Loucy (cell line): Measurements from ENCODE around the gene CEBPA.

Experiments used
- H2AFZ ChIP-seq: fragments of 200-600 bp; sonication (generic); 2 replicates; pipeline ENCODE4 v1.6.0; 2016; ENCODE audit warnings: antibody characterized with exemption, mild to moderate bottlenecking, low read length, moderate library complexity
- H3F3A ChIP-seq: fragments of 200-600 bp; 2 replicates; pipeline ENCODE4 v1.6.0; 2016; ENCODE audit warnings: antibody characterized with exemption, low read depth, mild to moderate bottlenecking
- H3K27me3 ChIP-seq: fragments of 200-600 bp; sonication (generic); 2 replicates; pipeline ENCODE4 v1.6.1; 2014; ENCODE audit warnings: low read length, mild to moderate bottlenecking; ENCODE audit not compliant: insufficient read depth, poor library complexity, severe bottlenecking
- H3K36me3 ChIP-seq: fragments of 200-600 bp; sonication (generic); 2 replicates; pipeline ENCODE4 v1.6.1; 2016; ENCODE audit warnings: low read length; ENCODE audit not compliant: insufficient read depth
- H3K4me1 ChIP-seq: fragments of 200-600 bp; sonication (generic); 2 replicates; pipeline ENCODE4 v1.5.1; 2014; ENCODE audit warnings: low read length, mild to moderate bottlenecking; ENCODE audit not compliant: insufficient read depth, poor library complexity, severe bottlenecking
- H3K4me2 ChIP-seq: fragments of 200-600 bp; sonication (generic); 2 replicates; pipeline ENCODE4 v1.6.0; 2014; ENCODE audit warnings: antibody characterized with exemption, low read length, low read depth, mild to moderate bottlenecking; ENCODE audit not compliant: poor library complexity, severe bottlenecking
- H3K4me3 ChIP-seq: fragments of 200-600 bp; sonication (generic); 2 replicates; pipeline ENCODE4 v1.5.1; 2014; ENCODE audit warnings: low read length, mild to moderate bottlenecking, mixed read lengths; ENCODE audit not compliant: poor library complexity, severe bottlenecking
- H3K79me2 ChIP-seq: fragments of 200-600 bp; sonication (generic); 2 replicates; pipeline ENCODE4 v1.6.1; 2014; ENCODE audit warnings: low read length; ENCODE audit not compliant: insufficient read depth
- H3K9ac ChIP-seq: fragments of 200-600 bp; sonication (generic); 2 replicates; pipeline ENCODE4 v1.6.0; 2014; ENCODE audit warnings: mild to moderate bottlenecking, low read depth, low read length, moderate library complexity; ENCODE audit not compliant: poor library complexity, severe bottlenecking
- H3K9me2 ChIP-seq: fragments of 200-600 bp; sonication (generic); replicated peaks from 2 replicates; pipeline ENCODE4 v1.6.1; 2016; ENCODE audit warnings: low read depth, low read length, mixed read lengths
- H3K9me3 ChIP-seq: fragments of 200-600 bp; sonication (generic); 2 replicates; pipeline ENCODE4 v1.6.1; 2014; ENCODE audit warnings: mild to moderate bottlenecking, antibody characterized with exemption, low read length, low read depth; ENCODE audit not compliant: insufficient read depth
- H4K20me1 ChIP-seq: fragments of 200-600 bp; sonication (generic); 2 replicates; pipeline ENCODE4 v1.6.0; 2014; ENCODE audit warnings: antibody characterized with exemption, low read length, mild to moderate bottlenecking; ENCODE audit not compliant: insufficient read depth, poor library complexity, severe bottlenecking
- EZH2phosphoT487 ChIP-seq: fragments of 200-600 bp; IDR thresholded peaks from 2 replicates; pipeline ENCODE4 v1.6.1; 2018; ENCODE audit warnings: antibody characterized with exemption, mild to moderate bottlenecking, moderate library complexity, borderline replicate concordance
- TF ChIP-seq, protein P1 (sequence below): fragments of 200-600 bp; sonication (generic); conservative IDR thresholded peaks from 2 replicates; pipeline ENCODE4 v1.5.1; 2014; ENCODE audit warnings: mild to moderate bottlenecking, antibody characterized with exemption, low read length

Gene CEBPA

DNA sequence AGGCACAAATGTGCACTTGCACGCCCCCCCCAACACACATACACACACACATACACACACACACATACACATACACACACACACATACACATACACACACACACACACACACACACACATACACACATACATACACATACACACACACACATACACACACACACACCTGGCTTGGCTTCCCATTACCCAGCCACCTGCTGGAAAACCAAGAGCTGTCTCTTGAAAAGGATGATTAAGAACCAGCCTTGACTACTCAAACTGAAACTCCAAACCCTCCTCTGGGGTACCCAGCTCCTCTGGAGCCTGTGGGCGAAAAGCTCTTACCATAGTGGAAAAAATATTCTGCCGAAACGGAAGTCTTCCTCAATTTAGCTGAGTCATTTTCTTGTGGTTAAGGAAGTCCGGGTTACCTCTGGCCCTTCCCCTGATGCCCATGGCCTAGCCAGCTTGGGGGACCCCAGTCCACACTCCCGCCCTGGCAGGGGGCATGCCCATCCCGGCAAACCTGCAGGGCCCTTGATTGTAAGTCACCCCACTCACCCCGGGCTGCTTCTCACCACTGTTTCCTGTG, 21.9 kb downstream of the CEBPA start:
- H3K79me2 ChIP-seq: no peaks in the 10 kb centered on the region
- H3K4me1 ChIP-seq: peaks cover 17% of the 10 kb centered on the region
- H3K4me3 ChIP-seq: no peak overlapping the region
- H3K9me2 ChIP-seq: no peaks in the 10 kb centered on the region
- H3F3A ChIP-seq: no peaks in the 10 kb centered on the region
- H3K9ac ChIP-seq: no peak overlapping the region
- no peak overlapping the region for H2AFZ ChIP-seq
- no peak for TF ChIP-seq EZH2phosphoT487
- TF ChIP-seq, protein P1, sequence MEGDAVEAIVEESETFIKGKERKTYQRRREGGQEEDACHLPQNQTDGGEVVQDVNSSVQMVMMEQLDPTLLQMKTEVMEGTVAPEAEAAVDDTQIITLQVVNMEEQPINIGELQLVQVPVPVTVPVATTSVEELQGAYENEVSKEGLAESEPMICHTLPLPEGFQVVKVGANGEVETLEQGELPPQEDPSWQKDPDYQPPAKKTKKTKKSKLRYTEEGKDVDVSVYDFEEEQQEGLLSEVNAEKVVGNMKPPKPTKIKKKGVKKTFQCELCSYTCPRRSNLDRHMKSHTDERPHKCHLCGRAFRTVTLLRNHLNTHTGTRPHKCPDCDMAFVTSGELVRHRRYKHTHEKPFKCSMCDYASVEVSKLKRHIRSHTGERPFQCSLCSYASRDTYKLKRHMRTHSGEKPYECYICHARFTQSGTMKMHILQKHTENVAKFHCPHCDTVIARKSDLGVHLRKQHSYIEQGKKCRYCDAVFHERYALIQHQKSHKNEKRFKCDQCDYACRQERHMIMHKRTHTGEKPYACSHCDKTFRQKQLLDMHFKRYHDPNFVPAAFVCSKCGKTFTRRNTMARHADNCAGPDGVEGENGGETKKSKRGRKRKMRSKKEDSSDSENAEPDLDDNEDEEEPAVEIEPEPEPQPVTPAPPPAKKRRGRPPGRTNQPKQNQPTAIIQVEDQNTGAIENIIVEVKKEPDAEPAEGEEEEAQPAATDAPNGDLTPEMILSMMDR: no peak
- H4K20me1 ChIP-seq: no peaks in the 10 kb centered on the region
- no peaks in the 10 kb centered on the region for H3K9me3 ChIP-seq
- no peaks in the 10 kb centered on the region for H3K27me3 ChIP-seq
- H3K36me3 ChIP-seq: no peaks in the 10 kb centered on the region
- no peak overlapping the region for H3K4me2 ChIP-seq

DNA sequence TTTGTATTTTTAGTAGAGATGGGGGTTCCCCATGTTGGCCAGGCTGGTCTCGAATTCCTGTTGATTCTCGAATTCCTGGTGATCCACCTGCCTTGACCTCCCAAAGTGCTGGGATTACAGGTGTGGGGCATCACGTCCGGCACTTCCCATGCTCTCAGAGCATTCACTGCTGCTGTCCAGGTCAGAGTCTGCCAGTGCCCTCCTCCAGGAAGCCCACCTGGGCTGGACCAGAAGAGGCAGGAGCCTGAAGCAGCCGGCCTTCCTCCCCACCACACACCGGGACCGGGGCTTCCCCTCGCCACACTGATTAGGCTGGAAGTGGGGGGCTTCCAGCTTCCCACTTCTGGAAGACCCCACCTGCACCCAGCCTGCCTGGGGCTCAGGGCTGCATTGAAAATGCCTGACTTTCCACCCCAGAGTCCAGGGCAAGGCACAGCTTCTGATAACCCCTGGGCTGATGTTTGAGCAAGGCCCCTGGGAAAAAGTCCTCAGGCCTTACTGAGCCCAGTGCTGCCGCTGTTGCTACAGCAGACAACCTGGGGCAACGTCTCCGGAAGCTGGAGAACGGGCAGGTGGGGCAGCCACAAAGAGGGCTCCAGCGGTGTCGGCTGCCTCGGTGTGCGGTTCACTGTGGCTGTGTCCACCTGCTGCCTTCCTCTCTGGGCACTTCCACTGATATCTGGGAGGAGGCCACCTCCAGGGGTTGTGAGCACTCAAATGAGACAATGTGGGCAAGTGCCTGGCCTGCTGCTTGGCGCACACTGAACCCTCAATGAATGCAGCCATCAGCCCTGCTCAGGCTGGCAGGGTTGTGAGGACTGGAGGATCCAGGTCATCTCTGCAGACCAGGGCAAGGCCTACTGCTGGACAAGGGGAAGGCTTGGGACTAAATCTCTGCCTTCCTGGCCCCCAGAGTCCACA, 22.6 kb downstream of the CEBPA start:
- Histone ChIP-seq H3K27me3 (no peaks in the 10 kb centered on the region), H3F3A (no peaks in the 10 kb centered on the region), H3K79me2 (no peaks in the 10 kb centered on the region), H3K36me3 (no peaks in the 10 kb centered on the region), H3K4me1 (peaks cover 15% of the 10 kb centered on the region), H3K9ac (no peak overlapping the region), H3K4me2 (no peak overlapping the region), H2AFZ (no peak overlapping the region), H3K4me3 (no peak overlapping the region), H3K9me2 (no peaks in the 10 kb centered on the region), H4K20me1 (no peaks in the 10 kb centered on the region), H3K9me3 (no peaks in the 10 kb centered on the region)
- TF ChIP-seq EZH2phosphoT487: no peak
- TF ChIP-seq, protein P1: no peak

DNA sequence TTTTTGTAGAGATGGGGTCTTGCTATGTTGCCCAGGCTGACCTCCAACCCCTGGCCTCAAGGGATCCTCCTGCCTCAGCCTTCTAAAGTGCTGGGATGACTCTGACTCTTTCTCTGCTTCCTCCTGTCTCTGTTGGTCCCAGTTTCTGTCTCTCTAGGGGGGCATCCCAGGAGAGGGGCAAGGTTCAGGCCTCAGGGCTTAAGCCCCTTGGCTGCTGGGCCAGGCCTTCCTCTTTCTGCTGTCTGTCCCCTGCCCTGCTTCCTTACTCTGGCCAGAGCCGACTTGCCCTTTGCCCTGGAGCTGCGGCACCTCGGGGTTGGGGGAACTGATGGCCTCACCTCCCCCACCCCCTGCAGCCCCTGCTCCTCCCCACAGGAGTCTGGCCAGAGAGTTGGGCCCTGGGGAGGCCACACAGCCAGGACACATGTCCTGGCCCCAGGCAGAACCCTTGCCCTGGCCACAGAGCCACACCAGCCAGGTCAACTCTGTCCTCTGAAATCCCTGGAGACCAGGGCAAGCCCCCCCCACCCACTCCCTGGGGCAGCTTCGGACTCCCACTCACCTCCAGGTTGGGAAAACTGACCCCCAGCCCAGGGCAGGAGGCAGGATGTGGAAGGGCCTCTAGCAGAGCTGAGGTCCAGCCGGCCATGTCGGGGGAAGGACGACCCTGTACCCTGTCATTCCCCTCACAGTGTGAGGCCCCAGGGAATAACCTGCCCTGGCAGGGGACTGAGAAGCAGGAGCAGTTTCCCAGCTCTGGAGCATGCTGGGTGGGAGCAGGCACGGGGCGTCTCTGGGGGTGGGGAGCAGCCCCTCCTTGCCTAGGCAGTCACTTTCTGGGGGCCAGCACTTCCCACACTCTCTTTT, 23.7 kb downstream of the CEBPA start:
- no peak overlapping the region for H3K9ac ChIP-seq
- no peaks in the 10 kb centered on the region for H3K79me2 ChIP-seq
- TF ChIP-seq EZH2phosphoT487: no peak
- TF ChIP-seq, protein P1: no peak

More for the DNA sequence above, 23.7 kb downstream of the CEBPA start:
- Histone ChIP-seq H3K4me2 (no peak overlapping the region), H3K27me3 (no peaks in the 10 kb centered on the region), H3K4me1 (peaks cover 25% of the 10 kb centered on the region), H3K9me2 (no peaks in the 10 kb centered on the region), H3F3A (no peaks in the 10 kb centered on the region), H3K4me3 (no peak overlapping the region), H4K20me1 (no peaks in the 10 kb centered on the region), H3K36me3 (no peaks in the 10 kb centered on the region), H3K9me3 (no peaks in the 10 kb centered on the region), H2AFZ (no peak overlapping the region)
